Stromal cell of bone marrow (primary cell): ENCODE measurements around the gene MAP3K3.

Experiments used
- DNase-seq: peaks from one replicate; pipeline ENCODE4 v3.0.0-alpha.2; 2012; ENCODE audit warnings: low read depth

MAP3K3 gene

GRCh38 chr17:63622574-63623390, 565 bp downstream of the MAP3K3 start:
- no peak for DNase-seq

GRCh38 chr17:63623786-63624530, 1.7 kb downstream of the MAP3K3 start:
- no peak for DNase-seq

- no peak for DNase-seq
Measured at GRCh38 chr17:63624531-63624880, 2.3 kb downstream of the MAP3K3 start.

GRCh38 chr17:63626551-63627180, 4.4 kb downstream of the MAP3K3 start:
- no peak for DNase-seq

GRCh38 chr17:63629627-63630026, 7.4 kb downstream of the MAP3K3 start:
- DNase-seq = no peak

- no peak for DNase-seq
Measured at GRCh38 chr17:63631062-63631461, 8.8 kb downstream of the MAP3K3 start.

GRCh38 chr17:63631626-63632025, 9.4 kb downstream of the MAP3K3 start:
- no peak for DNase-seq

GRCh38 chr17:63633742-63634141, 11.5 kb downstream of the MAP3K3 start:
- no peak for DNase-seq

- no peak for DNase-seq
Measured at GRCh38 chr17:63634163-63634562, 11.9 kb downstream of the MAP3K3 start.

GRCh38 chr17:63634816-63635215, 12.6 kb downstream of the MAP3K3 start:
- no peak for DNase-seq

GRCh38 chr17:63635290-63635689, 13.1 kb downstream of the MAP3K3 start:
- DNase-seq = no peak

GRCh38 chr17:63635787-63636186, 13.6 kb downstream of the MAP3K3 start:
- DNase-seq = no peak

- DNase-seq = no peak
Measured at GRCh38 chr17:63639125-63639524, 16.9 kb downstream of the MAP3K3 start.

GRCh38 chr17:63640038-63640437, 17.8 kb downstream of the MAP3K3 start:
- no peak for DNase-seq

GRCh38 chr17:63641692-63642448, 19.7 kb downstream of the MAP3K3 start:
- DNase-seq = no peak

- DNase-seq = no peak
Measured at GRCh38 chr17:63644846-63645245, 22.6 kb downstream of the MAP3K3 start.

GRCh38 chr17:63645775-63646487, 23.7 kb downstream of the MAP3K3 start:
- no peak for DNase-seq

GRCh38 chr17:63646488-63646806, 24.2 kb downstream of the MAP3K3 start:
- no peak for DNase-seq

- DNase-seq = no peak
Measured at GRCh38 chr17:63647065-63647725, 25.0 kb downstream of the MAP3K3 start.

- no peak for DNase-seq
Measured at GRCh38 chr17:63647936-63648335, 25.7 kb downstream of the MAP3K3 start.

- no peak for DNase-seq
Measured at GRCh38 chr17:63649813-63650212, 27.6 kb downstream of the MAP3K3 start.
